Activated T-helper 2 cell treated with anti-CD3 and anti-CD28 coated beads, Interferon-gamma antibody, Interleukin-2, Interleukin-4, amounts not matched to agents 10 μg/mL and 5 μg/mL and 100 μg/mL, durations not matched to agents 14 hours and 24 hours and 36 hours (primary cell): ENCODE results near the gene LGALS8. TPM values are rescaled to one million over a fixed set of nuclear protein-coding genes. Genes with fewer than 3 reads are reported as not detected.

Experiments
- DNase-seq: peaks from one replicate; pipeline ENCODE4 v3.0.0; 2021; ENCODE audit warnings: low spot score
- H3K27ac Mint-ChIP-seq: one replicate; pipeline ENCODE4 v1.8.0; 2021; ENCODE audit warnings: mixed read lengths
- H3K27me3 Mint-ChIP-seq: one replicate; pipeline ENCODE4 v1.8.0; 2021; ENCODE audit warnings: low read depth, mixed read lengths
- H3K36me3 Mint-ChIP-seq: one replicate; pipeline ENCODE4 v1.8.0; 2021; ENCODE audit warnings: low read depth, mixed read lengths
- H3K4me1 Mint-ChIP-seq: one replicate; pipeline ENCODE4 v1.8.0; 2021; ENCODE audit warnings: low read depth, mixed read lengths
- H3K4me3 Mint-ChIP-seq: one replicate; pipeline ENCODE4 v1.8.0; 2021; ENCODE audit warnings: low read depth, mild to moderate bottlenecking, moderate library complexity, mixed read lengths
- H3K9me3 Mint-ChIP-seq: one replicate; pipeline ENCODE4 v1.8.0; 2021; ENCODE audit warnings: mixed read lengths
- intact Hi-C: fragments of 100-400 bp; cut with micrococcal nuclease; formaldehyde crosslinking; loops from one replicate; pipeline ENCODE4 v1.15.1; 2023
- total RNA-seq: library from RNA; stranded (reverse); gene quantifications from 2 replicates; pipeline ENCODE4 v1.2.3, GENCODE V29; 2022

The LGALS8 gene
- total RNA-seq, 1 donor from 2014 or later, result 74.8 TPM

- Mint-ChIP-seq H3K36me3 (peaks cover 55% of the 10 kb centered on the region), H3K4me1 (peaks cover 31% of the 10 kb centered on the region), H3K27me3 (no peaks in the 10 kb centered on the region), H3K4me3 (no peak overlapping the region), H3K27ac (peak overlapping the region; percentile 66), H3K9me3 (no peaks in the 10 kb centered on the region)
- DNase-seq, result no peak
- intact Hi-C loops, result loop anchor here (1.0 kb wide), 1 partner anchor 10 kb away; no protein-coding TSS in a partner anchor
Observed at GRCh38 chr1:236534151-236534651, 10.4 kb downstream of the LGALS8 start.

- H3K4me1 Mint-ChIP-seq, result peaks cover 29% of the 10 kb centered on the region
- H3K36me3 Mint-ChIP-seq, result peaks cover 63% of the 10 kb centered on the region
- H3K27me3 Mint-ChIP-seq, result no peaks in the 10 kb centered on the region
- no peak overlapping the region for H3K4me3 Mint-ChIP-seq
- H3K27ac Mint-ChIP-seq, result no peak overlapping the region
- DNase-seq, result no peak
- H3K9me3 Mint-ChIP-seq, result no peaks in the 10 kb centered on the region
- intact Hi-C loops, result no loop called here
Observed at GRCh38 chr1:236535190-236535589, 11.4 kb downstream of the LGALS8 start.

GRCh38 chr1:236535662-236536161 is 11.9 kb downstream of the LGALS8 start:
- Mint-ChIP-seq H3K4me1 (peaks cover 25% of the 10 kb centered on the region), H3K27me3 (no peaks in the 10 kb centered on the region), H3K4me3 (no peak overlapping the region), H3K9me3 (no peaks in the 10 kb centered on the region), H3K27ac (peak overlapping the region; percentile 29), H3K36me3 (peaks cover 65% of the 10 kb centered on the region)
- no peak for DNase-seq
- intact Hi-C loops, result no loop called here

GRCh38 chr1:236536540-236536939 is 12.8 kb downstream of the LGALS8 start:
- Mint-ChIP-seq H3K27me3 (no peaks in the 10 kb centered on the region), H3K27ac (no peak overlapping the region), H3K4me1 (peaks cover 21% of the 10 kb centered on the region), H3K36me3 (peaks cover 63% of the 10 kb centered on the region), H3K4me3 (no peak overlapping the region), H3K9me3 (no peaks in the 10 kb centered on the region)
- intact Hi-C loops, result no loop called here
- no peak for DNase-seq

GRCh38 chr1:236540813-236541465 is 17.2 kb downstream of the LGALS8 start:
- intact Hi-C loops, result no loop called here
- Mint-ChIP-seq H3K27me3 (no peaks in the 10 kb centered on the region), H3K36me3 (peaks cover 80% of the 10 kb centered on the region), H3K4me3 (no peak overlapping the region), H3K4me1 (peaks cover 6% of the 10 kb centered on the region), H3K27ac (no peak overlapping the region), H3K9me3 (no peaks in the 10 kb centered on the region)
- DNase-seq, result no peak

- peaks cover 81% of the 10 kb centered on the region for H3K36me3 Mint-ChIP-seq
- no peaks in the 10 kb centered on the region for H3K27me3 Mint-ChIP-seq
- no peak overlapping the region for H3K27ac Mint-ChIP-seq
- H3K4me1 Mint-ChIP-seq, result peaks cover 11% of the 10 kb centered on the region
- intact Hi-C loops, result no loop called here
- no peak overlapping the region for H3K4me3 Mint-ChIP-seq
- DNase-seq, result no peak
- H3K9me3 Mint-ChIP-seq, result no peaks in the 10 kb centered on the region
Observed at GRCh38 chr1:236541710-236542109, 17.9 kb downstream of the LGALS8 start.

GRCh38 chr1:236543065-236543669 is 19.4 kb downstream of the LGALS8 start:
- H3K4me3 Mint-ChIP-seq, result no peak overlapping the region
- no peak for DNase-seq
- no peak overlapping the region for H3K27ac Mint-ChIP-seq
- H3K27me3 Mint-ChIP-seq, result no peaks in the 10 kb centered on the region
- peaks cover 11% of the 10 kb centered on the region for H3K4me1 Mint-ChIP-seq
- intact Hi-C loops, result no loop called here
- peaks cover 91% of the 10 kb centered on the region for H3K36me3 Mint-ChIP-seq
- no peaks in the 10 kb centered on the region for H3K9me3 Mint-ChIP-seq

GRCh38 chr1:236545621-236546169 is 21.9 kb downstream of the LGALS8 start:
- intact Hi-C loops, result no loop called here
- no peak overlapping the region for H3K4me3 Mint-ChIP-seq
- H3K4me1 Mint-ChIP-seq, result peaks cover 13% of the 10 kb centered on the region
- no peaks in the 10 kb centered on the region for H3K9me3 Mint-ChIP-seq
- no peaks in the 10 kb centered on the region for H3K27me3 Mint-ChIP-seq
- no peak for DNase-seq
- H3K27ac Mint-ChIP-seq, result peak overlapping the region; percentile 0
- H3K36me3 Mint-ChIP-seq, result peaks cover 92% of the 10 kb centered on the region

GRCh38 chr1:236548452-236548851 is 24.7 kb downstream of the LGALS8 start:
- no peaks in the 10 kb centered on the region for H3K27me3 Mint-ChIP-seq
- peaks cover 95% of the 10 kb centered on the region for H3K36me3 Mint-ChIP-seq
- H3K27ac Mint-ChIP-seq, result no peak overlapping the region
- peaks cover 25% of the 10 kb centered on the region for H3K4me1 Mint-ChIP-seq
- DNase-seq, result no peak
- no peak overlapping the region for H3K4me3 Mint-ChIP-seq
- H3K9me3 Mint-ChIP-seq, result no peaks in the 10 kb centered on the region
- intact Hi-C loops, result no loop called here

GRCh38 chr1:236550961-236551851 is 27.4 kb downstream of the LGALS8 start:
- H3K4me1 Mint-ChIP-seq, result peaks cover 19% of the 10 kb centered on the region
- intact Hi-C loops, result no loop called here
- H3K27me3 Mint-ChIP-seq, result no peaks in the 10 kb centered on the region
- H3K9me3 Mint-ChIP-seq, result no peaks in the 10 kb centered on the region
- peak overlapping the region; percentile 56 for H3K27ac Mint-ChIP-seq
- no peak for DNase-seq
- H3K36me3 Mint-ChIP-seq, result peaks cover 94% of the 10 kb centered on the region
- no peak overlapping the region for H3K4me3 Mint-ChIP-seq

GRCh38 chr1:236552096-236552495 is 28.3 kb downstream of the LGALS8 start:
- Mint-ChIP-seq H3K9me3 (no peaks in the 10 kb centered on the region), H3K27me3 (no peaks in the 10 kb centered on the region), H3K4me3 (no peak overlapping the region), H3K4me1 (peaks cover 14% of the 10 kb centered on the region), H3K36me3 (peaks cover 94% of the 10 kb centered on the region), H3K27ac (no peak overlapping the region)
- intact Hi-C loops, result no loop called here
- no peak for DNase-seq

GRCh38 chr1:236552901-236553300 is 29.1 kb downstream of the LGALS8 start:
- Mint-ChIP-seq H3K27me3 (no peaks in the 10 kb centered on the region), H3K36me3 (peaks cover 94% of the 10 kb centered on the region), H3K4me1 (peaks cover 14% of the 10 kb centered on the region), H3K4me3 (no peak overlapping the region), H3K9me3 (no peaks in the 10 kb centered on the region), H3K27ac (no peak overlapping the region)
- intact Hi-C loops, result no loop called here
- no peak for DNase-seq
